HG03139 (cell line): ENCODE data around the gene KIF6.

Experiments used
- ATAC-seq: cut with Tn5 transposase; IDR thresholded peaks from one replicate; pipeline ENCODE4 v1.9.1; 2021; ENCODE audit not compliant: unreplicated experiment

The KIF6 gene

DNA sequence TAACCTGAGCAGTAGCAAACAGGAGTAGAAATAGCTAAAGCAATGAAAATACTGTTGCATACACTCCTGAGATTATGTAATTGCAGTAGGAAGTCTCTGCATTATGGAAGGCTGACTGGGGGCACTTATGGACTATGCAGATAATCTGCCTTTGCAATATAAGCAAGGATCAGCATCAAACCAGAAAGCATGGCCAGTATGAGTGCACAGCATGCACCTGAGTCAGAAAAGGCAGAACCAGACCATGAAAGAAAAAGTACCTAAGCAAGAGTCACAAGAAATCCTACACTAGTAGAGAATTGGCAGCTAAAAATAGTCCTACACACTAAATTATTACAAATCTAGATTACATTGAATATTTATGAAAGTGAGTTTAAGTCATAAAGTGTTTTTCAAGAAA is 164.3 kb downstream of the KIF6 start:
- no peak for ATAC-seq

DNA sequence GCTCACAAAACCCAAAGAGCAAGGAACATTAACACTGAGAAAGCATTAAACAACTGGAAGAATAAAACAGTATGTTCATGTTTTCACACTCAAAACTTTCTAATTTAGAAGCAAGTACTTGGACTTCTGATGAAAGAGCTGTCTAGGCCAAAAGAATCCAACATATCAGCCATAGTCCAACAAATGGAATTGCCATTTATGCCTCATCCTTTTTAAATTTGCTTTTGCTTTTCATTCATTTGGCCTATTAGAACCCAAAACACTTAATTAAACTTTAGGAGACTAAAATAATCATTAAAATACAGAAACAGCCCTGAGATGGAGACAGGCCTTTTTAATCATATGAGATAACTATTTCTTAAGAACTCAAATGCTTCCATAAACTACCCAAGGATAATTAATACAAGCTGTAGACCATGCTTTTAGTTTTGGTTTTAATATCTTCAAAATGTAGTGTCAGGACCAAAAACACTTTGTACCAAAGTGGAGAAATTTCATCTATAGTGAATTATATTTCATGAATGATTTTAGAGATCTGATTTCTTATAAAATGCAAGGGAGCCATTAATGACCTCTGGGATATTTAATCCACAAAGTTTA is 166.5 kb downstream of the KIF6 start:
- no peak for ATAC-seq

GRCh38 chr6:39558079-39558478 is 167.1 kb downstream of the KIF6 start:
- ATAC-seq: no peak

GRCh38 chr6:39555136-39555535 is 170.1 kb downstream of the KIF6 start:
- no peak for ATAC-seq

DNA sequence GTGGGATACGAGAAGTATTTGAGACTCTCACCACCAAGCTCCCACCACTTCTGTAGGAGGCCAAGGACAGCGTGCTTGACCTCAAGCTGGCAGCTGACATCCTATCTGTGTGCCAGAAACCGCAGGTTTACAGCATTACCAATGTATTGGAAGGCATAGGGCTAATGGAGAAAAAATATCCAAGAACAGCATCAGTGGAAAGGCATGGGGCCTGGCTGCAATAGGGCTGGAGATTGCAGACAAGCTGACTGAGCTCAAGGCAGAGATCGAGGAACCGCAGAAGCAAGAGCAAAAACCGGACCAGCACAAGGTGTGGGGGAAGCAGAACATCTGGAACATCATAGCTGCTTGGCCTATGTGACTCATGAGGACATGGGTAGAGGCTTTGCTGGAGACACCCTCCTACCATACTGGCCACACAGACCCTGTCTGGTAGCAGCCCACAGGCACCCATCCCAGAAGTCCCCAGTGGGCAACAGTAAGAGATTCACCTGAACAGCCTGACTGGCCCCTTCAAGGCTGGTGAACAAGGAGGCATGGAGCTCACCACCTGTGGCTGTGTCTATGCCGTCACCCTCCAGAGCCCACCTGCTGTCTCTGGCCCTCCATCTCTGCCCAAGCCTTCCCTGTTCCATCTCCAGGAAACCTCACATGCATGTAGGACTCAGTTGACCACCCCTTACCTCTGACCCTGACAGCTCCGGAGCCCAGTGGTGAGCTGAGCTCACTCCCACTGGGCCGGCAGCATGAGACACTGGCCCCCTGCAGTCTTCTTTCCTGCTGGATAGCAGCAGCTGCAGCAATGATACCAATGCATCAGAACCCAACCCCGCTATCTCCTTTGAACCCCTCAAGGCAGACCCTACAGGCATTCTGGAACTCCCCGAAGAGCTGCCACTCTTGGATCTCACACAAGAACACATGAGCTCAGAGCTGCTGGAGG is 171.1 kb downstream of the KIF6 start:
- no peak for ATAC-seq

DNA sequence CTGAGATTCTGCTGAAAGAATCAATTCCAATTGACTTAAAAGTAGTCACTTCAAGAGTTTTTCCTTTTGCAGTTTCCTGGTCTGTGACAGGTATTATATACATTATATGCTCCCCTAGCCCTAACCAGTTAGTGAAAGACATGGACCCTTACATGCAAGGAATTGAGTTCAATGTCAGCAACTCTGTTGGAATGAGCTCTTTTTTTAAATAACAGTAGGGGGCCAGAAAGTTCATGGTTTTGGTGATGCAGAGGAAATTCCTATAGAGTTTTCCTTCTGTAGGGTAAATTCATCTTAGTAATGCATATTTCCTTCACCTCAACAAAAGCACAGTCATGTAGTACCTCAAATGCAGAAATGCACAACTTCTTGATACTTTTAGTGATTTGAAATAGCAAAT is 172.2 kb downstream of the KIF6 start:
- ATAC-seq: no peak

- ATAC-seq: no peak
These were observed 175.0 kb downstream of the KIF6 start for GRCh38 chr6:39550191-39550590.

DNA sequence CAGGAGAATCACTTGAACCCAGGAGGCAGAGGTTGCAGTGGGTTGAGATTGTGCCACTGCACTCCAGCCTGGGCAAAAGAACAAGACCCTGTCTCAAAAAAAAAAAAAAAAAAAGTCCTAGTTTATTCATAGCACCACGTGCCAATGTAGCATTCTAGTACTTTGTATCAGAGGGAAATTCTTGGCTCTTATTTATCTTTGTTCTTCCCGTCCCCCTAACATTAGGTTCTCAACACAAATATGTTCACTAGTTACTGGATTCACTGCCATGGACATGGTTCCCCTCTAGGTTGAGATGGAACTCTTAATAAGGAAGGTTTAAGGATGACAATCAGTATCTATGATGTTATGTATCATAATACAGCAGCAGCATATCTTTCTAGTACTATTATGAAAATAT is 178.5 kb downstream of the KIF6 start:
- no peak for ATAC-seq

GRCh38 chr6:39543950-39544349 is 181.3 kb downstream of the KIF6 start:
- ATAC-seq: no peak

DNA sequence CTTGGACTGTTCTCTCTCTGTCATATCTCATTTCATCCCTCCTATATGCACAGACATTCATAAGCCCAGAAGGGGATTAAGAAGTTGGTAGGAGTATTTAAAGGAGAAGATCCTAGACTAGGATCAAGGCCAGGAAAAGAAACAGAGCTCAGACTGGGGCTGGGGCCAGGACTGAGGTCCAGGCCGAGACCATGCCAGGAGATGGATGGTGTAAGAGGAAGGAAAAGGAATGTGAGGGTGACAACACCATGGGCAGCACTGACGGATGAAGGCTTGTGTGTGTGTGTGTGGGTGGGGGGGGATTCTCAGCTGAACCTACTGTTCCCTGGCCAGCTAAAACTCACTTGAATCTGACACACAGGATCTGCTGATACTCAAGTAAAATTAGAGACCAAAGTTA is 182.1 kb downstream of the KIF6 start:
- no peak for ATAC-seq

- no peak for ATAC-seq
These were observed 184.8 kb downstream of the KIF6 start for GRCh38 chr6:39540454-39540853.

- ATAC-seq: peak; percentile 96
These were observed 194.9 kb downstream of the KIF6 start for GRCh38 chr6:39530201-39530759.

DNA sequence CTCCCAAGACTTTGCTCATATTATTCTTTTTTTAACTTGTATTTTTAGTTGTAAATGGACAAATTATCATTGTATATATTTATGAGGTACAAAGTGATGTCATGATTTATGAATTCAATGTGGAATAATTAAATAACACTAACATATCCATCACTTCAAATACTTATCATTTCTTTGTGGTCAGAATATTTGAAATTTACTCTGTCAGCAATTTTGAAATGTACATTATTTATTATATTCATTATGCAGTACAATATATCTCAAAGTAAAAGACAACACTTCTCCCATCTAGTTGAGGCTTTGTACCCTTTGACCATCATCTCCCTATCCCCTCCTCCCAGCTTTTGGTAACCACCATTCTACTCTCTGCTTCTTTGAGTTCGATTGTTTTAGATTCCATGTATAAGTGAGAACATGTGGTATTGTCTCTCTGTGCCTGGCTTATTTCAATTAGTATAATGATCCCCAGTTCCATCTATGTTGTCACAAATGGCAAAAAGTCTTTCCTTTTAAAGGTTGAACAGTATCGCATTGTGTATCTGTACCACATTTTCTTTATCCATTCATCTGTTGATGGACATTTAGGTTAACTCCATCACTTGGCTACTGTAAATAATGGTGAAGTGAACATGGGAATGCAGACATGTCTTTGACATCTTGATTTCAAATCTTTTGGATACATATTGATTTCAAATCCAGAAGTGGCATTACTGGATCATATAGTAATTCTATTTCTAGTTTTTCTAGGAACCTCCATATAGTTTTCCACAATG is 197.2 kb downstream of the KIF6 start:
- no peak for ATAC-seq

DNA sequence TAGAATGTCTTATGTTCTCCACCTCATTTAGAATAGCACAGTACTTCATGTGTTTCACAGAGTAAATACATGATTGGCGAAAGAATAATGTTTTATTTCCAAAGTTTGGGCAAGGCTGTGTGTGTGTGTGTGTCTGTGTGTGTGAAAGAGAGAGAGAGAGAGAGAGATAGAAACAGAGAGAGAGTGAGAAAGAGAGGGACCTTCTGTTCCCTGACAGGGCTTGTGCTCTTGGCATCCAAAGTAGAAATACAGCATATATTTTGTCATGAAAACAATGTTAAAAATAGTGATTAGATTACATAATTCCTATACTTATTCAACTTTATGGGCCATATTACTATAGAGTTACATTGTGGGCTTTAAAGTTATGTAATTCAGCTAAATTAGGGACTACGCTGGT is 201.2 kb downstream of the KIF6 start:
- no peak for ATAC-seq

GRCh38 chr6:39521958-39522357 is 203.2 kb downstream of the KIF6 start:
- ATAC-seq: no peak

DNA sequence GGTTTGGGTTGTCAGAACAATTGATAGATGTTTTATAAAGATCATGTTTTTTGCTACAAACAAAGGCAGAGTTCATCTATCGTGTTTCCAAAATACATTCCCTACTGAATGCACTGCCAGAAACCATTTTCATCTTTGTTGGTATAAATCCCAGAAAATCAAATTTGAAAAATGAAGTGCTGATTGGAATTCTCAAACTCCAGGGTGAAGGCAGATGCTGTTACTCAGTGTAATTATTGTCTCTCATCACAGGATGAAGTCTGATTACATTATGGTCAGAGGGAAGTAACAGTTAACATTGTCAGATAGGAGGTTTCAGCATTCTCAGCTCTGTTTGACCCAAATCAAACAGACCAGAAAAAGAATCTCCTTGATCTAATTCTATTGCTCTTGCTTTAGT is 204.3 kb downstream of the KIF6 start:
- ATAC-seq: no peak

DNA sequence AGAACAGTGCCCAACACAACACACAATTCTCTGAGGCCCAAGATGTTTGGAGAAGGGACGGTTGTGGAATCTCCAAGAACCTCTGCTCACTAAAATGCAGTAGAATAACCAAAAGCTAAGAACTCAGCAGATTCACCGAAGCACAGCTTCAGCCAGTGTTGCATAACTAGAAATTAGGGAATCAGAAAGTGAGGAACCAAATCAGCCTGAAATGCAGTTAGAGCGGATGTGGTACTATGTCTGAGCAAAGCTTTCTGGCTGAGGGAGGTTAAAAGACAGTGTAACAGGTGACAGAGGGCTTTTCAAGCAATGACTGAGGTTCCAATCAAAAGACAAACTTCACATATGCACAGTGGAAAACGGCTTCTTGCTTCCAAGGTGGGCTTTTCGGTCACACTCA is 204.8 kb downstream of the KIF6 start:
- ATAC-seq: no peak

DNA sequence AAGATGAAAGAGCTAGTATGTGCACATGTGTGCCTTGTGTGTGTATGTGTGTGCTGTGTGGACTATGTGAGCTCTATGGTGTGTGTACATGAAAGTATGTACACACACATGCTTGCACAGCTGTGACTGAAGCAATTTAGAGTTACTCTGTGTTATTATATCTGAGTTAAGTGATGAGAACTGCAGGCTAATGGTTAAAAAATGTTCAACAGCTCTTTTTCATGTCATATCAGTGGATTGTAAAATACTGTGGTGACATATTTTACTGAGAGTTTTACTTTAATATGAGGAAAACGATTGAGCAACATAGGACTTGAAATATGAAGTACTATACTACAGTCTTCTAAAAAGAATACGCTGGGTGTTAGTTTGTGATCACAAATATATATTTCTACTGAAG is 207.0 kb downstream of the KIF6 start:
- ATAC-seq: no peak

- ATAC-seq: no peak
These were observed 207.5 kb downstream of the KIF6 start for GRCh38 chr6:39517756-39518155.

- ATAC-seq: no peak
These were observed 208.7 kb downstream of the KIF6 start for GRCh38 chr6:39516471-39516870.

GRCh38 chr6:39515471-39515870 is 209.7 kb downstream of the KIF6 start:
- ATAC-seq: no peak
